Stomach (tissue), 4 donors: ENCODE data around the gene SAFB.

Experiments used
- POLR2A ChIP-seq, 4 donors: fragments of 450-650 bp; IDR thresholded peaks; one replicate each; pipeline ENCODE4 v1.6.1; 2016; ENCODE audit warnings: antibody characterized with exemption in 4 of 4, control low read depth in 2 of 4, mild to moderate bottlenecking in 1 of 4, moderate library complexity in 1 of 4
- POLR2AphosphoS5 ChIP-seq, 3 donors: sonication (generic); formaldehyde crosslinking; IDR thresholded peaks; one replicate each; pipeline ENCODE4 v1.6.1; 2016; ENCODE audit warnings: antibody characterized with exemption in 3 of 3
- TF ChIP-seq, protein P1 (sequence below), 7 experiments: fragments of 450-650 bp in 4 of 7; fragments of 200-600 bp in 3 of 7; sonication (generic) in 3 of 7; IDR thresholded peaks; one replicate each; pipeline ENCODE4 v1.5.1; 2016 to 2019; ENCODE audit warnings: antibody characterized with exemption in 7 of 7, control low read depth in 2 of 7, mild to moderate bottlenecking in 1 of 7

DNA sequence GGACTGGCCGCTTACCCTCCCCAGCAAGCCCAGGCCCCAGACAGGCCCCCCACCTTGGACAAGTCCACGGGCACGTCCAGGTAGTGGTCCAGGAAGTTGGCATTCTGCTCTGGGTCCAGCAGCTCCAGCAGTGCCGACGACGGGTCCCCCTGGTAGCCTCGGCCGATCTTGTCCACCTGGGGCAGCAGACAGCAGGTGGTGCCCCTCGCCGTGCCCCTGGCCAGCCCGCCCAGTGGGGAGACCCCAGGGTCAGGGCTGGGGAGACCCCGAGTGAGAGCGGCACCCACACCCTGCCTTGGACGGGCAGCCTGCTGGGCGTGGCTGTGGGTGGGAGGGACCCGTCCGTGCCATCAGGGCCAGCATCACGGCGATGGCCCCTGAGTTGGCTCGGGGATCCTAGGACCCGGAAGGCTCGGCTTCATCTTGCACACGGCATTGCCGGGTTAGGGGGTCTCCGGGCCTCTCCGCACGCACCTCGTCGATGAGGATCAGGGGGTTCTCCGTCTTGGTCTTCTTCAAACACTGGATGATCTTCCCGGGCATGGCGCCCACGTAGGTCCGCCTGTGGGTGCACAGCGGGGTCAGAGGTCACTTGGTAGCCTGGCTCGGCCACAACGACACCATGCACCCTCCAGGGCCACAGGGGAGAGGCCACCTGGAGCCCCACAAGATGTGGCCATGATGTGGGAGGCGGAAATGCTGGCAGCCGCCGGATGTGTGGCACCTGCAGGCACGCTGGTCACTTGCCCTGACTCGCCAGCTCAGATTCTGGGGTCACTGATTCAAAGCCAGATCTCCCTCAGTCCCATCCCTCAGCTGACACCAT is 73.5 kb downstream of the SAFB start:
- TF ChIP-seq, protein P1, sequence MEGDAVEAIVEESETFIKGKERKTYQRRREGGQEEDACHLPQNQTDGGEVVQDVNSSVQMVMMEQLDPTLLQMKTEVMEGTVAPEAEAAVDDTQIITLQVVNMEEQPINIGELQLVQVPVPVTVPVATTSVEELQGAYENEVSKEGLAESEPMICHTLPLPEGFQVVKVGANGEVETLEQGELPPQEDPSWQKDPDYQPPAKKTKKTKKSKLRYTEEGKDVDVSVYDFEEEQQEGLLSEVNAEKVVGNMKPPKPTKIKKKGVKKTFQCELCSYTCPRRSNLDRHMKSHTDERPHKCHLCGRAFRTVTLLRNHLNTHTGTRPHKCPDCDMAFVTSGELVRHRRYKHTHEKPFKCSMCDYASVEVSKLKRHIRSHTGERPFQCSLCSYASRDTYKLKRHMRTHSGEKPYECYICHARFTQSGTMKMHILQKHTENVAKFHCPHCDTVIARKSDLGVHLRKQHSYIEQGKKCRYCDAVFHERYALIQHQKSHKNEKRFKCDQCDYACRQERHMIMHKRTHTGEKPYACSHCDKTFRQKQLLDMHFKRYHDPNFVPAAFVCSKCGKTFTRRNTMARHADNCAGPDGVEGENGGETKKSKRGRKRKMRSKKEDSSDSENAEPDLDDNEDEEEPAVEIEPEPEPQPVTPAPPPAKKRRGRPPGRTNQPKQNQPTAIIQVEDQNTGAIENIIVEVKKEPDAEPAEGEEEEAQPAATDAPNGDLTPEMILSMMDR (IDR thresholded peaks at IDR 0.05), result no peak
- TF ChIP-seq POLR2AphosphoS5 (IDR thresholded peaks at IDR 0.05), result no peak
- no peak for TF ChIP-seq POLR2A (IDR thresholded peaks at IDR 0.05)
